ENCODE results near the gene ZNF407.

Gene ZNF407

GRCh38 chr18:74679006-74679678, 81.5 kb downstream of the ZNF407 start:
- DNase-seq = no peak

GRCh38 chr18:74679679-74680076, 82.0 kb downstream of the ZNF407 start:
- no peak for DNase-seq

GRCh38 chr18:74682141-74682990, 84.7 kb downstream of the ZNF407 start:
- no peak for DNase-seq

GRCh38 chr18:74682991-74683297, 85.3 kb downstream of the ZNF407 start:
- DNase-seq = no peak

- DNase-seq = no peak
These were observed 85.9 kb downstream of the ZNF407 start for GRCh38 chr18:74683573-74683972.

GRCh38 chr18:74689251-74689650, 91.6 kb downstream of the ZNF407 start:
- DNase-seq = no peak

- DNase-seq = no peak
These were observed 94.8 kb downstream of the ZNF407 start for GRCh38 chr18:74692367-74693013.

GRCh38 chr18:74694436-74694835, 96.8 kb downstream of the ZNF407 start:
- no peak for DNase-seq

- DNase-seq = no peak
These were observed 97.5 kb downstream of the ZNF407 start for GRCh38 chr18:74695170-74695569.

- no peak for DNase-seq
These were observed 101.2 kb downstream of the ZNF407 start for GRCh38 chr18:74698881-74699280.

- DNase-seq = no peak
These were observed 101.8 kb downstream of the ZNF407 start for GRCh38 chr18:74699455-74699854.

GRCh38 chr18:74702950-74703349, 105.3 kb downstream of the ZNF407 start:
- no peak for DNase-seq

- no peak for DNase-seq
These were observed 110.5 kb downstream of the ZNF407 start for GRCh38 chr18:74708169-74708568.

GRCh38 chr18:74709452-74709851, 111.8 kb downstream of the ZNF407 start:
- no peak for DNase-seq

GRCh38 chr18:74714120-74714519, 116.5 kb downstream of the ZNF407 start:
- no peak for DNase-seq

GRCh38 chr18:74714791-74715190, 117.1 kb downstream of the ZNF407 start:
- DNase-seq = no peak

- no peak for DNase-seq
These were observed 117.6 kb downstream of the ZNF407 start for GRCh38 chr18:74715306-74715705.

GRCh38 chr18:74715865-74716712, 118.4 kb downstream of the ZNF407 start:
- DNase-seq = no peak

- DNase-seq = no peak
These were observed 120.6 kb downstream of the ZNF407 start for GRCh38 chr18:74718312-74718711.

GRCh38 chr18:74722237-74722636, 124.6 kb downstream of the ZNF407 start:
- DNase-seq = no peak

- no peak for DNase-seq
These were observed 126.5 kb downstream of the ZNF407 start for GRCh38 chr18:74724186-74724585.

- no peak for DNase-seq
These were observed 128.0 kb downstream of the ZNF407 start for GRCh38 chr18:74725690-74726089.

- DNase-seq = no peak
These were observed 130.9 kb downstream of the ZNF407 start for GRCh38 chr18:74728586-74728985.
